ENCODE data around the gene GUCD1.

Gene GUCD1

DNA sequence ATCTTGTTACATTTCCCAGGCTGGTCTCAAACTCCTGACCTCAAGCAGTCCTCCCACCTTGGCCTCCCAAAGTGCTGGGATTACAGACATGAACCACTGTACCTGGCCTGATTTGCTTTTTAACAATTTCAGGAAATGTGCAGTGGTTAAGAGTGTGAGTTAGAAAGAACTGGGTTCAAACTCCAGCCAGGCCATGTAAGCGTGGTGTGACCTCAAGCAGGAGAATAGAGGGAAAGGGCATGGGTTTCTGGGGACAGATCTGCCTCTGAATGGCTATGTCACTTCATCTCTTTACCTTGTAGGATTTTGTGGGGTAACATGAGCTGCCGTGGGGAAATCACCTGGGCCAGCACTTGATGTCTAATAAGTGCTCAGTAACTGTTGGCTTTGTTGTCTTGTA lies 10.1 kb upstream of the GUCD1 start:
- DNase-seq (ENCODE audit: low spot score) (no peak), ATAC-seq (ENCODE audit: low read depth) (no peak)
- Histone ChIP-seq H3K9me3 (ENCODE audit: severe bottlenecking) (no peaks in the 10 kb centered on the region), H3K4me1 (ENCODE audit: insufficient read depth, poor library complexity, severe bottlenecking) (no peaks in the 10 kb centered on the region), H3K36me3 (ENCODE audit: low read depth) (peaks cover 74% of the 10 kb centered on the region), H3K27me3 (ENCODE audit: insufficient read depth, poor library complexity, severe bottlenecking) (no peaks in the 10 kb centered on the region), H3K4me3 (ENCODE audit: severe bottlenecking) (no peak overlapping the region), H3K27ac (ENCODE audit: poor library complexity, severe bottlenecking) (no peak overlapping the region)
- TF ChIP-seq, protein P1, sequence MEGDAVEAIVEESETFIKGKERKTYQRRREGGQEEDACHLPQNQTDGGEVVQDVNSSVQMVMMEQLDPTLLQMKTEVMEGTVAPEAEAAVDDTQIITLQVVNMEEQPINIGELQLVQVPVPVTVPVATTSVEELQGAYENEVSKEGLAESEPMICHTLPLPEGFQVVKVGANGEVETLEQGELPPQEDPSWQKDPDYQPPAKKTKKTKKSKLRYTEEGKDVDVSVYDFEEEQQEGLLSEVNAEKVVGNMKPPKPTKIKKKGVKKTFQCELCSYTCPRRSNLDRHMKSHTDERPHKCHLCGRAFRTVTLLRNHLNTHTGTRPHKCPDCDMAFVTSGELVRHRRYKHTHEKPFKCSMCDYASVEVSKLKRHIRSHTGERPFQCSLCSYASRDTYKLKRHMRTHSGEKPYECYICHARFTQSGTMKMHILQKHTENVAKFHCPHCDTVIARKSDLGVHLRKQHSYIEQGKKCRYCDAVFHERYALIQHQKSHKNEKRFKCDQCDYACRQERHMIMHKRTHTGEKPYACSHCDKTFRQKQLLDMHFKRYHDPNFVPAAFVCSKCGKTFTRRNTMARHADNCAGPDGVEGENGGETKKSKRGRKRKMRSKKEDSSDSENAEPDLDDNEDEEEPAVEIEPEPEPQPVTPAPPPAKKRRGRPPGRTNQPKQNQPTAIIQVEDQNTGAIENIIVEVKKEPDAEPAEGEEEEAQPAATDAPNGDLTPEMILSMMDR (IDR thresholded peaks at IDR 0.05; ENCODE audit: poor library complexity, severe bottlenecking), result no peak

DNA sequence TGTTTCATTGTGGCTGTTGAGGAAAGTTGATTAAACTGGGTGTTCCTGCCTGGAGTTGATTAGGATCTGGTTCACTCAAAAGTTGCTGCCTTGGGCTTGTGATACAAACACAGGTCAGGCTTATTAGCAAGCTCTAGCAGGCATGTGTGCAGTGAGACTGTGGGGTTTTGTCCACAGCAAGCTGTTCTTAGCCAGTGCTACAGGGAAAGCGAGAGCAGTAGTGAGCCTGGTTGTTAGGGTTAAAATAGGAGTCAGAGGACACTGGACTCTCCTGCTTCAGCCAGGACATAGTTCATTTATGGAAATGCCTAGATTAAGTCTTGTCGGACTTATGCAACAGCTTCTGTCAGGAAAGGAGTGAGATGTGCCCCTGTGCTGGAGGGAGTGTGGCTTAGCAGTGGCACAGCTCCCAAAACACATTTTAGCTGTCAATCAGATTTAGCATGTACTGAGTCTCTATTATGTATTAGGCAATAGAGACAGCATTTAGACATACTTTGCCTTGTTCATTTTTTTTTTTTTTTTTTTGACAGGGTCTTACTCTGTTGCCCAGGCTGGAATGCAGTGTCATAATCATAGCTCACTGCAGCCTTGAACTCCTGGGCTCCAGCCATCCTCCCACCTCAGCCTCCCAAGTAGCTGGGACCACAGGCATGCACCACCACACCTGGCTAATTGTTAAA lies 9.6 kb upstream of the GUCD1 start:
- peaks cover 71% of the 10 kb centered on the region for H3K36me3 ChIP-seq (ENCODE audit: low read depth)
- ATAC-seq (ENCODE audit: low read depth), result no peak
- H3K27me3 ChIP-seq (ENCODE audit: insufficient read depth, poor library complexity, severe bottlenecking), result no peaks in the 10 kb centered on the region
- no peaks in the 10 kb centered on the region for H3K4me1 ChIP-seq (ENCODE audit: insufficient read depth, poor library complexity, severe bottlenecking)
- DNase-seq (ENCODE audit: low spot score), result no peak
- no peak overlapping the region for H3K4me3 ChIP-seq (ENCODE audit: severe bottlenecking)
- no peaks in the 10 kb centered on the region for H3K9me3 ChIP-seq (ENCODE audit: severe bottlenecking)
- TF ChIP-seq, protein P1 (IDR thresholded peaks at IDR 0.05; ENCODE audit: poor library complexity, severe bottlenecking), result no peak
- H3K27ac ChIP-seq (ENCODE audit: poor library complexity, severe bottlenecking), result no peak overlapping the region

DNA sequence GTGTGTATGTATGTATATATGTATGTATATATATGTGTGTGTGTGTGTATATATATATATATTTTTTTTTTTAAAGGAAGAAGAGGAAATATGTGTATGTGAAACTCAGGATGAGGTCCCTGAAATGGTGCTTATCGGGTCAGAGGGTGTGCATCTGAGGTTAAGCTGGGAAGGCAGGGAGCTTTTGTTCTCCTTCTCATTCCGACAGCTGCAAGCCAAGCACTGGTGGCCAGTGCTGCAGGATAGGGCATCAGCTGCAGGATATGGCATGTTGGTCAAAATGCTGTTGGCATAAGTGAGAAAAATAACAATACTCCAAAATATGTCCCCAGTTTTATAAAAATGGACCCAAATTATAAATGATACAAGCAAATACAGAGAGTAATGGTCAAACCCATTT lies 8.3 kb upstream of the GUCD1 start:
- Histone ChIP-seq H3K9me3 (ENCODE audit: severe bottlenecking) (no peaks in the 10 kb centered on the region), H3K27me3 (ENCODE audit: insufficient read depth, poor library complexity, severe bottlenecking) (no peaks in the 10 kb centered on the region), H3K4me3 (ENCODE audit: severe bottlenecking) (no peak overlapping the region), H3K4me1 (ENCODE audit: insufficient read depth, poor library complexity, severe bottlenecking) (no peaks in the 10 kb centered on the region), H3K27ac (ENCODE audit: poor library complexity, severe bottlenecking) (no peak overlapping the region), H3K36me3 (ENCODE audit: low read depth) (peaks cover 71% of the 10 kb centered on the region)
- DNase-seq (ENCODE audit: low spot score) (no peak), ATAC-seq (ENCODE audit: low read depth) (no peak)
- TF ChIP-seq, protein P1 (IDR thresholded peaks at IDR 0.05; ENCODE audit: poor library complexity, severe bottlenecking), result no peak

DNA sequence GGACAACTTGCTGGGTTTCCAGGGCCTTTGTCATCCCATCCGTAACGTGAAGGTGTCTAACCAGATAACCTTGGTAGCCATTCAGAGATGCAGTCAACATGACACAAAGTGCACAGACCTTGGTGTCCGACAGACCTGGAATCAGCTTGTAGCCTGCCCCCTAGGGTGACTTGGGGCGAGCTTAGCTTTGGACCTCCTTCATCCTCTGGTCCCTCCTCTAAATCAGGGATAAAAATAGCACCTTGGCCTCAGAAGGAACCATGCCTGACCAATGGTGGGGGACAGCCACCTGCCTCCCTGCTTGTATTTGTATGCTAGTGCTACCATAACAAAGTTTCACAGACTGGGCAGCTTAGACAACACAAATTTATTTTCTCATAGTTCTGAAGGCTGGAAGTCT lies 4.5 kb upstream of the GUCD1 start:
- H3K9me3 ChIP-seq (ENCODE audit: severe bottlenecking), result no peaks in the 10 kb centered on the region
- no peak for ATAC-seq (ENCODE audit: low read depth)
- H3K36me3 ChIP-seq (ENCODE audit: low read depth), result peaks cover 59% of the 10 kb centered on the region
- no peaks in the 10 kb centered on the region for H3K4me1 ChIP-seq (ENCODE audit: insufficient read depth, poor library complexity, severe bottlenecking)
- H3K4me3 ChIP-seq (ENCODE audit: severe bottlenecking), result no peak overlapping the region
- no peak overlapping the region for H3K27ac ChIP-seq (ENCODE audit: poor library complexity, severe bottlenecking)
- no peaks in the 10 kb centered on the region for H3K27me3 ChIP-seq (ENCODE audit: insufficient read depth, poor library complexity, severe bottlenecking)
- DNase-seq (ENCODE audit: low spot score), result no peak
- TF ChIP-seq, protein P1 (IDR thresholded peaks at IDR 0.05; ENCODE audit: poor library complexity, severe bottlenecking), result no peak

Data from RWPE2 (cell line).